ENCODE data around the gene ZFAND2A.

GRCh38 chr7:1200045-1200444, 40.0 kb upstream of the ZFAND2A start:
- TF ChIP-seq CTCF (IDR thresholded peaks at IDR 0.05) (no peak), POLR2A (IDR thresholded peaks at IDR 0.05) (no peak)
